Neural cell (in vitro differentiated cells): ENCODE data around the gene KIF20A.

Experiments used
- EZH2 ChIP-seq: fragments of 200-600, 300-800 bp; shearing (Covaris generic), sonication (generic); IDR thresholded peaks from 2 replicates; pipeline ENCODE4 v1.6.1; 2014; ENCODE audit warnings: antibody characterized with exemption, low read length, borderline replicate concordance, mild to moderate bottlenecking; ENCODE audit not compliant: insufficient read depth, poor library complexity, severe bottlenecking
- RAD21 ChIP-seq: fragments of 450-650 bp; conservative IDR thresholded peaks from 2 replicates; pipeline ENCODE4 v1.6.1; 2014; ENCODE audit warnings: antibody characterized with exemption, mild to moderate bottlenecking, moderate library complexity
- TAF1 ChIP-seq: IDR thresholded peaks from 2 replicates; pipeline ENCODE4 v1.6.1; 2012; ENCODE audit warnings: low read depth

DNA sequence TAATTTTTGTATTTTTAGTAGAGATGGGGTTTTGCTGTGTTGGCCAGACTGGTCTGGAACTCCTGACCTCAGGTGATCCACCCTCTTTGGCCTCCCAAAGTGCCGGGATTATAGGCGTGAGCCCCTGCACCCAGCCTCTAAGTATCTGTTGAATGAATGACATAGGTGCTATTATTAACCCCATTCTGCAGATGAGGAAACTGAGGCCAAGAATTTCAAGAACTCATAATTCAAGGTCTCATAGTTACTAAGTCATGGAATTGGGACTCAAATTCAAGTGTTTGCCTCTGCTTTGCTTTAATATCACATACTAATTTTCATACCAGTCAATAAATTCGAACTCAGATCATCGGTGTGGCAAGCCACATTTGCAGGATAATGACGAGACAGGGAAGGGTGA, 1.9 kb downstream of the KIF20A start:
- TF ChIP-seq RAD21 (no peak), EZH2 (no peak), TAF1 (no peak)
